ENCODE measurements around the gene RECQL5.

DNA sequence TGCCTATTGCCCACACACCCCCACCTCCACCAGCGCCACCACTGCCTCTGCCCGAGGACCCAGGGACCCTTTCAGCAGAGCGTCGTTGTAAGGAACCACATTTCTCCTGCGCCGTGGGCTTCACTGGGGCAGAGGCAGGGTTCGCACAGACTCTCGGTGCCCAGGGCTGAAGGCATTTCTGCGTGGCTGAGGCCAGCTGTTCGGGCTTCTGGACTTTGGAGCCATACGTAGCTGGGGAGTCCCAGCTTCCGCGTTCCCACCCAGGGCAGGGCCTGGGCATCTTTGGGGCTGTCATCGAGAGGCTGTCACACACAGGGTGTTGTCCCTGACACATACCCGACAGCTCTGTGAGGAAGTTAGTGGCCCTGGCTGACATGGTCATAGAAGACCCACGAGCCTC, 49.7 kb downstream of the RECQL5 start:
- no peak for TF ChIP-seq POLR2AphosphoS5 (IDR thresholded peaks at IDR 0.05)
- TF ChIP-seq POLR2A (IDR thresholded peaks at IDR 0.05): peak in 1 of 2 donors; percentile 23

Measured in sigmoid colon (tissue), 4 donors.